Vagina (tissue), 2 donors: ENCODE data around the gene ARHGAP26. TPM values are rescaled to one million over a fixed set of nuclear protein-coding genes. Genes with fewer than 3 reads are reported as not detected.

Experiments used
- DNase-seq, 2 donors: peaks; one replicate each; pipeline ENCODE4 v3.0.0-alpha.2; 2017; ENCODE audit errors: extremely low spot score in 2 of 2
- H3K27ac ChIP-seq: fragments of 200-600 bp; sonication (generic); one replicate; pipeline ENCODE4 v1.5.1; 2019
- H3K27me3 ChIP-seq: fragments of 200-600 bp; sonication (generic); one replicate; pipeline ENCODE4 v1.5.1; 2019
- H3K36me3 ChIP-seq, 2 donors: fragments of 200-600 bp; sonication (generic); one replicate each; pipeline ENCODE4 v1.5.1; 2017 to 2019
- H3K4me1 ChIP-seq: fragments of 200-600 bp; sonication (generic); one replicate; pipeline ENCODE4 v1.5.1; 2019
- H3K4me3 ChIP-seq, 2 donors: fragments of 200-600 bp; sonication (generic); 1 replicate in 1 of 2; 2 replicates in 1 of 2; pipeline ENCODE4 v1.5.1; 2016 to 2019
- H3K9me3 ChIP-seq: fragments of 200-600 bp; sonication (generic); one replicate; pipeline ENCODE4 v1.5.1; 2019
- CTCF ChIP-seq, 3 experiments: fragments of 450-650 bp in 2 of 3; fragments of 200-600 bp in 1 of 3; sonication (generic) in 1 of 3; IDR thresholded peaks; one replicate each; pipeline ENCODE4 v1.5.1; 2017 to 2019; ENCODE audit warnings: antibody characterized with exemption in 3 of 3, mild to moderate bottlenecking in 2 of 3, moderate library complexity in 2 of 3
- POLR2A ChIP-seq, 2 donors: fragments of 450-650 bp; IDR thresholded peaks; one replicate each; pipeline ENCODE4 v1.6.1; 2017; ENCODE audit warnings: antibody characterized with exemption in 2 of 2, mild to moderate bottlenecking in 2 of 2, moderate library complexity in 2 of 2
- POLR2AphosphoS5 ChIP-seq, 2 donors: sonication (generic); formaldehyde crosslinking; IDR thresholded peaks; one replicate each; pipeline ENCODE4 v1.9.0; 2017; ENCODE audit warnings: antibody characterized with exemption in 2 of 2, mild to moderate bottlenecking in 2 of 2, low read depth in 1 of 2; ENCODE audit not compliant: insufficient read depth in 1 of 2
- intact Hi-C: fragments of 100-400 bp; cut with DNase I; formaldehyde crosslinking; loops from one replicate; pipeline ENCODE4 v1.15.1; 2023
- total RNA-seq: library from RNA; depleted of rRNA; stranded (reverse); fragments of >200 nt; gene quantifications from one replicate; pipeline ENCODE4 v1.2.3, GENCODE V29; 2016

ARHGAP26 gene
- total RNA-seq, 1 donor from 2014 or later, result 42.5 TPM

- Histone ChIP-seq H3K9me3 (no peaks in the 10 kb centered on the region), H3K4me1 (no peaks in the 10 kb centered on the region), H3K27me3 (no peaks in the 10 kb centered on the region), H3K36me3 (no peaks in the 10 kb centered on the region), H3K4me3 (no peak overlapping the region), H3K27ac (no peak overlapping the region)
- TF ChIP-seq CTCF (IDR thresholded peaks at IDR 0.05), result no peak
- TF ChIP-seq POLR2AphosphoS5 (IDR thresholded peaks at IDR 0.05; ENCODE audit: insufficient read depth in 1 of 2, low read depth in 1 of 2), result no peak
- no peak for TF ChIP-seq POLR2A (IDR thresholded peaks at IDR 0.05)
- intact Hi-C loops, result no loop called here
- no peak for DNase-seq
Observed at GRCh38 chr5:142743592-142744441, 26.4 kb upstream of the ARHGAP26 start.

- no peak overlapping the region for H3K27ac ChIP-seq
- H3K9me3 ChIP-seq, result no peaks in the 10 kb centered on the region
- intact Hi-C loops, result no loop called here
- no peaks in the 10 kb centered on the region for H3K4me1 ChIP-seq
- no peak overlapping the region for H3K4me3 ChIP-seq
- DNase-seq, result no peak
- no peaks in the 10 kb centered on the region for H3K27me3 ChIP-seq
- TF ChIP-seq POLR2A (IDR thresholded peaks at IDR 0.05) (no peak), CTCF (IDR thresholded peaks at IDR 0.05) (no peak)
- no peaks in the 10 kb centered on the region for H3K36me3 ChIP-seq
Observed at GRCh38 chr5:142745268-142745667, 24.9 kb upstream of the ARHGAP26 start.

- TF ChIP-seq POLR2AphosphoS5 (IDR thresholded peaks at IDR 0.05; ENCODE audit: insufficient read depth in 1 of 2, low read depth in 1 of 2) (no peak), POLR2A (IDR thresholded peaks at IDR 0.05) (no peak), CTCF (IDR thresholded peaks at IDR 0.05) (no peak)
- no peak for DNase-seq
- no peak overlapping the region for H3K4me3 ChIP-seq
- no peak overlapping the region for H3K27ac ChIP-seq
- no peaks in the 10 kb centered on the region for H3K9me3 ChIP-seq
- H3K27me3 ChIP-seq, result no peaks in the 10 kb centered on the region
- intact Hi-C loops, result no loop called here
- no peaks in the 10 kb centered on the region for H3K36me3 ChIP-seq
- no peaks in the 10 kb centered on the region for H3K4me1 ChIP-seq
Observed at GRCh38 chr5:142746532-142747433, 23.4 kb upstream of the ARHGAP26 start.

GRCh38 chr5:142748132-142748531 is 22.0 kb upstream of the ARHGAP26 start:
- Histone ChIP-seq H3K4me1 (peaks cover 2% of the 10 kb centered on the region), H3K27me3 (no peaks in the 10 kb centered on the region), H3K9me3 (no peaks in the 10 kb centered on the region), H3K27ac (no peak overlapping the region), H3K4me3 (no peak overlapping the region), H3K36me3 (no peaks in the 10 kb centered on the region)
- intact Hi-C loops, result no loop called here
- TF ChIP-seq CTCF (IDR thresholded peaks at IDR 0.05) (no peak), POLR2AphosphoS5 (IDR thresholded peaks at IDR 0.05; ENCODE audit: insufficient read depth in 1 of 2, low read depth in 1 of 2) (no peak), POLR2A (IDR thresholded peaks at IDR 0.05) (no peak)
- no peak for DNase-seq
